Panc1 (cell line): Measurements from ENCODE around the gene TANC1. TPM values are rescaled to one million over a fixed set of nuclear protein-coding genes. Genes with fewer than 3 reads are reported as not detected.

Experiments used
- ATAC-seq: fragments of 200-7000 bp; cut with Tn5 transposase; 2 replicates; pipeline ENCODE4 v1.9.1; 2020; ENCODE audit warnings: mild to moderate bottlenecking, moderate library complexity
- BruUV-seq: library from RNA; stranded (reverse); fragments of 400-500 nt; replicated peaks from 2 replicates; lab custom pipeline; 2021; lab: Mats Ljungman, UMichigan
- CTCF ChIA-PET: fragments of 300-600 bp; sonication (Branson Sonifier 250); formaldehyde crosslinking; loops from one replicate; lab custom pipeline; 2022; ENCODE audit warnings: antibody characterized with exemption; lab: Charles Lee
- POLR2A ChIA-PET: fragments of 300-600 bp; sonication (Branson Sonifier 250); formaldehyde crosslinking; loops from one replicate; lab custom pipeline; 2022; ENCODE audit warnings: antibody characterized with exemption; lab: Charles Lee
- DNase-seq: peaks from one replicate; pipeline ENCODE4 v3.0.0-alpha.2; 2010; ENCODE audit warnings: low read depth, low spot score
- H3K27ac ChIP-seq: 2 replicates; pipeline ENCODE4 v1.5.1; 2011; ENCODE audit warnings: mild to moderate bottlenecking, low read length, inconsistent platforms
- H3K27me3 ChIP-seq: fragments of 200-500 bp; sonication (Bioruptor generic); 2 replicates; pipeline ENCODE4 v1.6.0; 2014; ENCODE audit warnings: low read length, inconsistent platforms; ENCODE audit not compliant: control insufficient read depth, insufficient read depth
- H3K36me3 ChIP-seq: fragments of 200-500 bp; sonication (Bioruptor generic); 2 replicates; pipeline ENCODE4 v1.5.1; 2014; ENCODE audit warnings: inconsistent platforms, mild to moderate bottlenecking, low read length, moderate library complexity; ENCODE audit not compliant: control insufficient read depth, insufficient read depth
- H3K4me1 ChIP-seq: 2 replicates; pipeline ENCODE4 v1.5.1; 2011; ENCODE audit warnings: inconsistent platforms, mild to moderate bottlenecking, low read length, moderate library complexity; ENCODE audit not compliant: control insufficient read depth, insufficient read depth
- H3K4me3 ChIP-seq, 2 experiments: 2 replicates each; pipeline ENCODE4 v1.5.1; 2011 to 2012; ENCODE audit warnings: low read depth in 2 of 2, low read length in 2 of 2, mild to moderate bottlenecking in 2 of 2, inconsistent platforms in 1 of 2, moderate library complexity in 1 of 2
- H3K9me3 ChIP-seq: fragments of 200-500 bp; sonication (Bioruptor generic); 2 replicates; pipeline ENCODE4 v1.5.1; 2014; ENCODE audit warnings: low read depth, mild to moderate bottlenecking, inconsistent platforms, low read length, moderate library complexity; ENCODE audit not compliant: control insufficient read depth, insufficient read depth
- CTCF ChIP-seq: fragments of 450-650 bp; IDR thresholded peaks from 2 replicates; pipeline ENCODE4 v1.5.1; 2017; ENCODE audit warnings: mild to moderate bottlenecking
- POLR2AphosphoS5 ChIP-seq: IDR thresholded peaks from 2 replicates; pipeline ENCODE4 v1.6.1; 2012; ENCODE audit warnings: mild to moderate bottlenecking, low read depth, low read length, moderate library complexity
- REST ChIP-seq, 2 experiments: IDR thresholded peaks; 2 replicates each; pipeline ENCODE4 v1.6.1; 2011 to 2012; ENCODE audit warnings: low read depth in 2 of 2, control low read depth in 1 of 2, low read length in 1 of 2, mild to moderate bottlenecking in 1 of 2, moderate library complexity in 1 of 2; ENCODE audit not compliant: insufficient read depth in 1 of 2
- SIN3A ChIP-seq: IDR thresholded peaks from 2 replicates; pipeline ENCODE4 v1.6.1; 2012; ENCODE audit warnings: low read depth, mild to moderate bottlenecking, low read length, moderate library complexity, borderline replicate concordance; ENCODE audit not compliant: insufficient read depth
- TCF7L2 ChIP-seq: IDR thresholded peaks from 2 replicates; pipeline ENCODE4 v1.6.1; 2011; ENCODE audit warnings: mild to moderate bottlenecking, low read depth, low read length, inconsistent platforms
- in situ Hi-C: cut with HindIII; loops from 2 replicates; pipeline ENCODE4 v1.10.0; 2016; ENCODE audit warnings: low sequenced_read_pairs, low pct_unique_long_range_greater_than_20kb
- intact Hi-C: fragments of 100-400 bp; cut with micrococcal nuclease; formaldehyde crosslinking; loops from one replicate; pipeline ENCODE4 v1.10.0; 2022; ENCODE audit not compliant: unreplicated experiment
- total RNA-seq: library from RNA; stranded (reverse); gene quantifications from one replicate; pipeline ENCODE4 v1.2.1, GENCODE V29; 2021; ENCODE audit not compliant: unreplicated experiment

TANC1 gene
- total RNA-seq, 1 experiment from 2014 or later, result 44.3 TPM

GRCh38 chr2:159270744-159271379 is 302.4 kb downstream of the TANC1 start:
- ATAC-seq, result no peak
- Histone ChIP-seq H3K27ac (no peak overlapping the region), H3K27me3 (no peaks in the 10 kb centered on the region), H3K9me3 (no peaks in the 10 kb centered on the region), H3K4me1 (no peaks in the 10 kb centered on the region), H3K36me3 (no peaks in the 10 kb centered on the region), H3K4me3 (no peak overlapping the region)
- no TSS peak for BruUV-seq
- ChIA-PET POLR2A (no interaction called here), CTCF (no interaction called here)
- no peak for TF ChIP-seq REST (IDR thresholded peaks at IDR 0.05; ENCODE audit: insufficient read depth in 1 of 2, low read depth in 2 of 2, low read length in 1 of 2)
- no peak for TF ChIP-seq POLR2AphosphoS5
- no peak for TF ChIP-seq CTCF
- no peak for TF ChIP-seq SIN3A
- TF ChIP-seq TCF7L2, result no peak
- no peak for DNase-seq
- in situ Hi-C loops (no loop called here), intact Hi-C loops (no loop called here)

GRCh38 chr2:159272156-159272555 is 303.7 kb downstream of the TANC1 start:
- ATAC-seq, result no peak
- intact Hi-C loops, result no loop called here
- in situ Hi-C loops, result no loop called here
- no peak overlapping the region for H3K27ac ChIP-seq
- no TSS peak for BruUV-seq
- no peaks in the 10 kb centered on the region for H3K4me1 ChIP-seq
- DNase-seq, result no peak
- H3K4me3 ChIP-seq, result no peak overlapping the region
- ChIA-PET CTCF (no interaction called here), POLR2A (no interaction called here)
- H3K9me3 ChIP-seq, result no peaks in the 10 kb centered on the region
- no peaks in the 10 kb centered on the region for H3K36me3 ChIP-seq
- no peaks in the 10 kb centered on the region for H3K27me3 ChIP-seq
- TF ChIP-seq REST (IDR thresholded peaks at IDR 0.05; ENCODE audit: insufficient read depth in 1 of 2, low read depth in 2 of 2, low read length in 1 of 2), result no peak
